GM19351 (cell line): ENCODE results near the gene SAMD14.

ENCODE experiments used
- ATAC-seq: cut with Tn5 transposase; IDR thresholded peaks from one replicate; pipeline ENCODE4 v1.9.1; 2021; ENCODE audit warnings: mild to moderate bottlenecking, moderate library complexity; ENCODE audit not compliant: unreplicated experiment

Gene SAMD14

GRCh38 chr17:50133769-50134099 lies 3.8 kb upstream of the SAMD14 start:
- no peak for ATAC-seq

DNA sequence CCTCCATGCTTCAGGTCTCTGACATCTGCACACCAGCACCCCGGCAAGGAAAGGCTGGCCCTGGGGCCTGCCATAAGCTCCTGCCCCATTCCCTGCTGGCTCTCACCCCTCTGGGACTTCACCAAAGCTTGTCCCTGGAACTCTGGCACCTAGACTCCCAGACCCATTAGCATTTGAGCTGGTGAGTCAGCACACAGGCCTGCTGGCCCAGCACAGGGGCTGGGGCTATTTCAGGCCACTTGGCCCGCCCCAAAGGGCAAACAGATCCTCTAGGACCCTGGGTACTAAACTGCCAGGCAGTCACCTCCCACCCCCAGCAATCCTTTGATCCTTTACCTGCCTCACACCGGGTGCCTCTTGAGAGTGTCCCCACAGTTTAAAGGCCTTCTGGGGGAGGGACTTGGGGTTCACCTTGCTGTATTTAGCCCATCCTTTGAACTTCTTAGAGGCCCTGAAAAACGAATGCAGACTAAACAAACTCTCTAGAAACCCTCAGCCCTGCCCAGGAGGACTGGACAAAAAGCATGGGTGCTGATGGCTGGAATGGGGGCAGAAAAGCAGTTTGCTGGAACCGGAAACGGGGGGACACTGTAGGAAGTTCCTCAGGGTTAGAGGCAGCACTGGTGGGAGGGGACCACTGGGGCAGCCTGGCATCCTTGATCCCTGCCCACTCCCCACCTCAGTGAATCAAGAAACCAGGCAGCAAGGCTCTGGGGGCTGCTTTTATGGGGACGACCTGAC lies 3.2 kb upstream of the SAMD14 start:
- no peak for ATAC-seq

DNA sequence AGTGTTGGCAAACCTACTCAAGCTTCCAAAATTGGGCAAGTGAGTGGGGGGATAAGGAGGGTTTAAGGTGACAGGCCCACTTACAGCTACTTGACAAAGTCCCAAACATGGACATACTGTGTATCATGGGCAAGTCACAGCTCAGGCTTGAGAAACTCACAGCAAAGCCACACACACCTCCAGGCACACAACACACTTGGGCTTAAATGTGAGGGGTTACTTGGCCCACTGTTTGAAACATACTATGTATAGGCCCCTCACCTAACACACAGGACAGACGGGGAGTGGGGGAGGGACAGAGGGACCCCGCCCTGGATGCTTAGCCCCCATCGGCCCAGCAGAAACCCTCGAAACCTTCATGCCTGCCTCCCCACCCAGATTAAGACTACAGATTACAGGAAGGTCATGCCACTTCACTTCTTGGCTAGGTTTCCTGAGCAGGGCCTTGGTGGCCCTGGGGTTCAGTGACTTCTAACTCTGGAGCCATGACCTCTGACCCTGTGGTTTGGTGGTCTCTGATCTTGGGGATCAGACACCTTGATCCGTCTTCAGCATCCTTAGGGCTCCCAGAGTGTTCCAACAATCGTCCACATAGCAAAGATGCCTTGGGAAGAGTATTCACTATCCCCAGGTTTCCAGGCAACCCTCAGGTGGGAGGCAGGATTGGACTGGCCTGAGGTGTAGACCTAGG lies 2.3 kb upstream of the SAMD14 start:
- ATAC-seq, result no peak

GRCh38 chr17:50130559-50131305 lies 772 bp upstream of the SAMD14 start:
- ATAC-seq, result no peak

- ATAC-seq, result no peak
Measured at GRCh38 chr17:50129353-50129727, 620 bp downstream of the SAMD14 start.

GRCh38 chr17:50128441-50129352 lies 1.3 kb downstream of the SAMD14 start:
- no peak for ATAC-seq

DNA sequence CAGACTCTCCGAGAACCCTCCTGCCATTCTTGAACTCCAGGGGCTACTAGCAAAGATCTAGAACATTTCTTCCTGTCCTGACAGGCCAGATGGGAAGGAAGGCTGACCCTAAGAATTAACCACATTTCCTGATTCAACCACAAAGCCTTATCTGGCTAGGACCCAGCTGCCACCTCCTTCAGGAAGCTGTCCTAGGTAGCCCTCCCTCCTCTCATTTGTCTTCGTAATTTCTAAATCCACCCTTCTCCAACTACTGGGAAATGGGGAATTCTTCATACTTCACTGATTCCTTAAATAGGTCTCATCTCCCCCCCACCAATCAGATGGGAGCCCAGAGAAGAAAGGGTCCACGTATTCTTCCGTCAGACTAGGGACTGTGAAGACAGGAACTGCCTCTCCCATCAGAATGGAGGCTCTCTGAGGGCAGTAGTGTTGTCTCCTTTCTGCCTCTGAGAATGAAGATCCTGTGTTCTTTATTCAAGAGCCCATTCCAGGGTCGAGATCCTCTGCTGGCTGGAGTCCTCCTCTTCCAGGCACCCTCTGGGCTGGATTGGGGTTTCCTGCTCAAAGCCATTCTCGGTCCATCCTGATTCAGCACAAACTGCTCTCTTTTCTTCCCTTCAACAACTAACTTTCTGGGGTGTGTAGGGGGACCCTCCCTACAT lies 2.1 kb downstream of the SAMD14 start:
- no peak for ATAC-seq

- ATAC-seq, result no peak
Measured at GRCh38 chr17:50125420-50125997, 4.5 kb downstream of the SAMD14 start.

GRCh38 chr17:50123649-50124349 lies 6.2 kb downstream of the SAMD14 start:
- no peak for ATAC-seq

DNA sequence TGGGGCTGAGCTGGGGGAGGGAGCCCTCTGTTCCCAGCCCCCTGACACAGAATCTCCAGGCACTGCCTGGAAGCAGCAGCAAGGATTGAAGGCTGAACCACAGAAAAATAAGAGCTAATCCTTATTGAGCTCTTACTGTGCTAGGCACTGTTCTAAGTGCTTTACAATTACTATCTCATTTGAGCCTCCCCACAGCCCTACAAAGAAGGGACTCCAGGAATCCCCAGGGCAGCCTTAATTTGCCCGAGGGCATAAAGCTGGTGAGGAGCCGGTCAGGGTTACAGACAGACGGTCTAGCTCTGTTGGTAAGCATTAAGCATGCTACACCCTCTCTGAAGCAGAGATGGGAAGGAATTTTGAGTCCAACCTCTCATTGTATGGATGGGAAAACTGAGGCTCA lies 7.0 kb downstream of the SAMD14 start:
- ATAC-seq, result no peak

GRCh38 chr17:50120475-50121253 lies 9.3 kb downstream of the SAMD14 start:
- ATAC-seq, result no peak

- ATAC-seq, result no peak
Measured at GRCh38 chr17:50118828-50119218, 11.1 kb downstream of the SAMD14 start.

DNA sequence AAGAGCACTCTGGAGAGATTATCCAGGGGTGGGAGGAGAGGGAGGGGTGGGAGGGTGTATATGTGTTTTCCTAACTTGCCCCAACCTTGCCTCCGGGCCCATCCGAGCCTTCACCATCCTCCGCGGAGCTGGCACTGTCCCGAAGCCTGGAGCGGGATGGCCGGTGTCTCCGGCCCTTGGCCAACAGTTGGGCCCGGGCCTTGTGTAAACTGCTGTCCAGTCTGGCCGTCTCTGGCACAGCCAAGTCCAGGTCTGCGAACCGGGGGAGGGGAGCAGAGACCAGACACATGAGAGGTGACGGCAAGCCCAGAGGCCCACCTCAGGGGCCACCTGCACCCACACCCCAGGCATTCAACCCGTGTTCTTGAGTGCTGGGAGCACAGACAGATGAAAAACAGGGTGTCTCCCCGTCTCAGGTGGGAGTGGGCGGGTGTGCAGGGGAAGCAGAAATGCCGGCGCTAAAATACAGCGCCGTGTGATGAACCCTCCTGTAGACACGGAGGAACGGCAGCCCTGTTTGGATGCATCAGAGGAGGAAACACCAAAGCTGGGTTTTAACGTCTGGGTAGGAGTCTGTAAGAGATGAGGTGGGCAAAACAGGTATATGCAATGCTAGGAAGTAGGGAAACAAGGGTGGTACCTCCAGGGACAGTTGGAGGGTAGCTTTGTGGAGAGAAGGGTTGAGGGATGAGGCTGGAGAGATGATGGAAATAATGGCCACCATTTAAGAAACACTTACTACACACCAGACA lies 11.7 kb downstream of the SAMD14 start:
- no peak for ATAC-seq

- ATAC-seq, result no peak
Measured at GRCh38 chr17:50117202-50118051, 12.5 kb downstream of the SAMD14 start.

- ATAC-seq, result no peak
Measured at GRCh38 chr17:50115756-50116155, 14.2 kb downstream of the SAMD14 start.

- no peak for ATAC-seq
Measured at GRCh38 chr17:50114849-50115357, 15.1 kb downstream of the SAMD14 start.

DNA sequence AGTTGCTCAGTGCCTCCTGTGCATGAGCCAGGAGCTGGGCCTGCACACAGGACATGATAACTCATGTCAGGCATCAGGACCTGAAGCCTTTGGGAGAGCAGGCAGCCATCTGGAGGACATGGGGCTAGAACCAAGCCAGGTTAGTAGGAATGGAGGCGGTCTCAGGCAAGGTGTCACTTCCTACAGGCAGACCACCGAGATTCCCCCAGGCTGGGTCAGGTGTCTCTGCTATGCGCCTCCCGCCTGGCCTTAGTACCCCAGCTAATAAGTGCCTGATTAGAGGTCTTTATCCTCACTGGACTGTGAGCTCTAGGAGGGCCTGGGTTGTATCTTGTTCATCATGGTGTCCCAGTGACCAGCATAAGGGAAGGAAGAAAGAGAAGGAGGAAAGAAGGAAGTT lies 15.6 kb downstream of the SAMD14 start:
- no peak for ATAC-seq
